Endothelial cell of umbilical vein (primary cell): ENCODE data around the gene PLXND1. TPM values are rescaled to one million over a fixed set of nuclear protein-coding genes. Genes with fewer than 3 reads are reported as not detected.

Source experiments
- BruUV-seq: library from RNA; stranded (reverse); fragments of 400-500 nt; replicated peaks from 2 replicates; lab custom pipeline; 2021; lab: Mats Ljungman, UMichigan
- CTCF ChIA-PET: fragments of 300-600, 350-600 bp; sonication (Branson Sonifier 250); formaldehyde crosslinking; loops from one replicate; lab custom pipeline; 2021; ENCODE audit warnings: antibody characterized with exemption, inconsistent platforms; lab: Charles Lee
- POLR2A ChIA-PET: fragments of 300-600, 350-600 bp; sonication (Branson Sonifier 250); formaldehyde crosslinking; loops from one replicate; lab custom pipeline; 2021; ENCODE audit warnings: antibody characterized with exemption, inconsistent platforms; lab: Charles Lee
- DNase-seq: peaks from one replicate; pipeline ENCODE4 v3.0.0-alpha.2; 2011; ENCODE audit warnings: low read depth, low spot score
- FAIRE-seq: peaks from 2 replicates; lab custom pipeline; 2011; peaks lifted over from hg19 to GRCh38; lab: Jason Lieb, UNC
- H2AFZ ChIP-seq: 2 replicates; pipeline ENCODE4 v1.6.0; 2012; ENCODE audit warnings: low read depth, low read length, control low read depth, inconsistent platforms
- H3K27ac ChIP-seq: 2 replicates; pipeline ENCODE4 v1.5.1; 2011; ENCODE audit warnings: low read depth, mild to moderate bottlenecking, control low read depth, low read length, moderate library complexity; ENCODE audit not compliant: insufficient read depth
- H3K27me3 ChIP-seq, 2 experiments: 2 replicates each; pipeline versions ENCODE4 v1.6.0 to v1.6.1; 2011; ENCODE audit warnings: low read length in 2 of 2, mixed read lengths in 1 of 2; ENCODE audit not compliant: control insufficient read depth in 2 of 2, insufficient read depth in 2 of 2
- H3K36me3 ChIP-seq, 2 experiments: 2 replicates in 1 of 2; 3 replicates in 1 of 2; pipeline ENCODE4 v1.5.1; 2011; ENCODE audit warnings: low read length in 2 of 2, mild to moderate bottlenecking in 1 of 2, moderate library complexity in 1 of 2; ENCODE audit not compliant: control insufficient read depth in 2 of 2, insufficient read depth in 2 of 2; ENCODE audit errors: extremely low read depth in 1 of 2
- H3K4me1 ChIP-seq: 3 replicates; pipeline ENCODE4 v1.5.1; 2011; ENCODE audit warnings: mild to moderate bottlenecking, low read length; ENCODE audit not compliant: control insufficient read depth, insufficient read depth; ENCODE audit errors: extremely low read depth
- H3K4me2 ChIP-seq: 2 replicates; pipeline ENCODE4 v1.6.1; 2011; ENCODE audit warnings: low read length, control low read depth, mixed read lengths; ENCODE audit not compliant: insufficient read depth
- H3K4me3 ChIP-seq, 3 experiments: fragments of 200-600 bp in 1 of 3; sonication (generic), shearing (Covaris generic) in 1 of 3; replicated peaks in 1 of 3; 2 replicates each; pipeline ENCODE4 v1.5.1; 2011 to 2016; ENCODE audit warnings: control low read depth in 3 of 3, low read length in 3 of 3, mild to moderate bottlenecking in 2 of 3, inconsistent platforms in 1 of 3, low read depth in 1 of 3, moderate library complexity in 1 of 3; ENCODE audit not compliant: insufficient read depth in 1 of 3
- H3K79me2 ChIP-seq: 2 replicates; pipeline ENCODE4 v1.6.0; 2012; ENCODE audit warnings: low read length, inconsistent platforms; ENCODE audit not compliant: control insufficient read depth, insufficient read depth
- H3K9ac ChIP-seq: replicated peaks from 2 replicates; pipeline ENCODE3; 2011; ENCODE audit warnings: low read length, control low read depth; ENCODE audit not compliant: insufficient read depth; ENCODE audit errors: extremely low read depth
- H3K9me1 ChIP-seq: replicated peaks from 3 replicates; pipeline ENCODE4 v1.6.0; 2011; ENCODE audit warnings: mild to moderate bottlenecking, low read length; ENCODE audit not compliant: control insufficient read depth, insufficient read depth; ENCODE audit errors: extremely low read depth
- H3K9me3 ChIP-seq: replicated peaks from 2 replicates; pipeline ENCODE4 v1.5.1; 2012; ENCODE audit warnings: low read length, inconsistent platforms; ENCODE audit not compliant: control insufficient read depth, insufficient read depth
- H4K20me1 ChIP-seq: replicated peaks from 2 replicates; pipeline ENCODE3; 2011; ENCODE audit warnings: mild to moderate bottlenecking, low read length; ENCODE audit not compliant: control insufficient read depth, insufficient read depth; ENCODE audit errors: extremely low read depth
- EZH2 ChIP-seq: IDR thresholded peaks from 2 replicates; pipeline ENCODE4 v1.6.1; 2012; ENCODE audit warnings: borderline replicate concordance, low read depth, mild to moderate bottlenecking, moderate library complexity, low read length, inconsistent platforms; ENCODE audit not compliant: severe bottlenecking
- GATA2 ChIP-seq: IDR thresholded peaks from 2 replicates; pipeline ENCODE4 v1.7.0; 2011; ENCODE audit warnings: low read depth, mild to moderate bottlenecking, moderate library complexity, mixed read lengths, low read length; ENCODE audit not compliant: insufficient read length, insufficient read depth
- JUN ChIP-seq: IDR thresholded peaks from 2 replicates; pipeline ENCODE4 v1.6.1; 2011; ENCODE audit warnings: borderline replicate concordance, low read depth; ENCODE audit not compliant: insufficient read length, insufficient read depth
- MYC ChIP-seq: IDR thresholded peaks from one replicate; pipeline ENCODE4 v1.6.1; 2011; ENCODE audit warnings: mild to moderate bottlenecking, low read depth, low read length
- dilution Hi-C: fragments of 300-500 bp; cut with MboI; formaldehyde crosslinking; loops from one replicate; pipeline ENCODE4 v1.15.0; 2019; ENCODE audit warnings: low sequenced_read_pairs; ENCODE audit not compliant: extremely low pct_ligation_motif_present
- intact Hi-C: fragments of 100-400 bp; cut with micrococcal nuclease; formaldehyde crosslinking; loops from one replicate; pipeline ENCODE4 v1.10.0; 2022
- polyA plus RNA-seq, 4 experiments: library from polyadenylated mRNA; depleted of rRNA in 3 of 4; stranded (reverse) in 3 of 4; unstranded in 1 of 4; fragments of >200 nt; gene quantifications; 2 replicates each; pipeline versions ENCODE4 v1.2.1 to v1.2.3, GENCODE V29; 2011 to 2012; ENCODE audit warnings: missing spikeins in 1 of 4
- total RNA-seq: library from RNA; stranded (reverse); gene quantifications from 2 replicates; pipeline ENCODE4 v1.2.3, GENCODE V29; 2021

PLXND1 gene
- total and polyA plus RNA-seq, 2 donors (not counting 3 experiments of a cell fraction or from before 2014, with no cell fraction given): 300 to 834 TPM

GRCh38 chr3:129605922-129606635, 397 bp downstream of the PLXND1 start:
- H3K4me1 ChIP-seq: peaks cover 54% of the 10 kb centered on the region

GRCh38 chr3:129605203-129605921, 1.1 kb downstream of the PLXND1 start:
- H3K4me3 ChIP-seq: peak overlapping the region; percentile 36 to 87 (median 64)
- no peaks in the 10 kb centered on the region for H3K36me3 ChIP-seq
- ChIA-PET CTCF (interaction anchor here (0.7 to 4.0 kb wide), 10 partner anchors 9 to 222 kb away, joined by 3 to 33 read pairs (median 5); no protein-coding TSS in a partner anchor), POLR2A (interaction anchor here (1.6 kb wide), 1 partner anchor 12 kb away, joined by 10 read pairs; no protein-coding TSS in a partner anchor)
- H3K4me2 ChIP-seq: peak overlapping the region; percentile 32
- no peak for FAIRE-seq
- peaks cover 59% of the 10 kb centered on the region for H3K79me2 ChIP-seq
- peak; percentile 53 for DNase-seq
- peak overlapping the region; percentile 76 for H3K9ac ChIP-seq
- no peaks in the 10 kb centered on the region for H3K9me1 ChIP-seq
- no peak overlapping the region for H2AFZ ChIP-seq
- peak overlapping the region; percentile 67 for H3K27ac ChIP-seq
- no peak for TF ChIP-seq EZH2
- dilution Hi-C loops (no loop called here), intact Hi-C loops (no loop called here)
- no TSS peak for BruUV-seq
- peaks cover 58% of the 10 kb centered on the region for H3K4me1 ChIP-seq
- H3K9me3 ChIP-seq: no peaks in the 10 kb centered on the region
- no peaks in the 10 kb centered on the region for H4K20me1 ChIP-seq
- H3K27me3 ChIP-seq: no peaks in the 10 kb centered on the region

More at GRCh38 chr3:129605922-129606635, 397 bp downstream of the PLXND1 start:
- POLR2A ChIA-PET: interaction anchor here (1.6 kb wide), 1 partner anchor 13 kb away, joined by 10 read pairs; no protein-coding TSS in a partner anchor
- no peaks in the 10 kb centered on the region for H3K27me3 ChIP-seq
- no peaks in the 10 kb centered on the region for H4K20me1 ChIP-seq
- intact Hi-C loops (loop anchor here (2.0 kb wide), 1 partner anchor 13 kb away; no protein-coding TSS in a partner anchor), dilution Hi-C loops (no loop called here)
- no peak overlapping the region for H2AFZ ChIP-seq
- peak overlapping the region; percentile 67 for H3K27ac ChIP-seq
- no peak for FAIRE-seq
- peak overlapping the region; percentile 36 to 87 (median 63) for H3K4me3 ChIP-seq
- peaks cover 52% of the 10 kb centered on the region for H3K79me2 ChIP-seq
- no peaks in the 10 kb centered on the region for H3K9me1 ChIP-seq
- peak overlapping the region; percentile 12 for H3K4me2 ChIP-seq
- peak; percentile 67 for DNase-seq
- BruUV-seq: TSS peak; percentile 69
- H3K9ac ChIP-seq: peak overlapping the region; percentile 76
- H3K36me3 ChIP-seq: no peaks in the 10 kb centered on the region
- TF ChIP-seq JUN (no peak), MYC (no peak), EZH2 (no peak), GATA2 (no peak)
- CTCF ChIA-PET: interaction anchor here (0.7 to 4.0 kb wide), 9 partner anchors 9 to 223 kb away, joined by 3 to 33 read pairs (median 5); no protein-coding TSS in a partner anchor
- H3K9me3 ChIP-seq: no peaks in the 10 kb centered on the region
